Measurements from ENCODE around the gene RTN4IP1.

- no peak for TF ChIP-seq E2F5 (CRISPR knock-in tag; IDR thresholded peaks at IDR 0.05)
- TF ChIP-seq, protein P1, sequence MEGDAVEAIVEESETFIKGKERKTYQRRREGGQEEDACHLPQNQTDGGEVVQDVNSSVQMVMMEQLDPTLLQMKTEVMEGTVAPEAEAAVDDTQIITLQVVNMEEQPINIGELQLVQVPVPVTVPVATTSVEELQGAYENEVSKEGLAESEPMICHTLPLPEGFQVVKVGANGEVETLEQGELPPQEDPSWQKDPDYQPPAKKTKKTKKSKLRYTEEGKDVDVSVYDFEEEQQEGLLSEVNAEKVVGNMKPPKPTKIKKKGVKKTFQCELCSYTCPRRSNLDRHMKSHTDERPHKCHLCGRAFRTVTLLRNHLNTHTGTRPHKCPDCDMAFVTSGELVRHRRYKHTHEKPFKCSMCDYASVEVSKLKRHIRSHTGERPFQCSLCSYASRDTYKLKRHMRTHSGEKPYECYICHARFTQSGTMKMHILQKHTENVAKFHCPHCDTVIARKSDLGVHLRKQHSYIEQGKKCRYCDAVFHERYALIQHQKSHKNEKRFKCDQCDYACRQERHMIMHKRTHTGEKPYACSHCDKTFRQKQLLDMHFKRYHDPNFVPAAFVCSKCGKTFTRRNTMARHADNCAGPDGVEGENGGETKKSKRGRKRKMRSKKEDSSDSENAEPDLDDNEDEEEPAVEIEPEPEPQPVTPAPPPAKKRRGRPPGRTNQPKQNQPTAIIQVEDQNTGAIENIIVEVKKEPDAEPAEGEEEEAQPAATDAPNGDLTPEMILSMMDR (IDR thresholded peaks at IDR 0.05) = no peak
- TF ChIP-seq, protein P2, sequence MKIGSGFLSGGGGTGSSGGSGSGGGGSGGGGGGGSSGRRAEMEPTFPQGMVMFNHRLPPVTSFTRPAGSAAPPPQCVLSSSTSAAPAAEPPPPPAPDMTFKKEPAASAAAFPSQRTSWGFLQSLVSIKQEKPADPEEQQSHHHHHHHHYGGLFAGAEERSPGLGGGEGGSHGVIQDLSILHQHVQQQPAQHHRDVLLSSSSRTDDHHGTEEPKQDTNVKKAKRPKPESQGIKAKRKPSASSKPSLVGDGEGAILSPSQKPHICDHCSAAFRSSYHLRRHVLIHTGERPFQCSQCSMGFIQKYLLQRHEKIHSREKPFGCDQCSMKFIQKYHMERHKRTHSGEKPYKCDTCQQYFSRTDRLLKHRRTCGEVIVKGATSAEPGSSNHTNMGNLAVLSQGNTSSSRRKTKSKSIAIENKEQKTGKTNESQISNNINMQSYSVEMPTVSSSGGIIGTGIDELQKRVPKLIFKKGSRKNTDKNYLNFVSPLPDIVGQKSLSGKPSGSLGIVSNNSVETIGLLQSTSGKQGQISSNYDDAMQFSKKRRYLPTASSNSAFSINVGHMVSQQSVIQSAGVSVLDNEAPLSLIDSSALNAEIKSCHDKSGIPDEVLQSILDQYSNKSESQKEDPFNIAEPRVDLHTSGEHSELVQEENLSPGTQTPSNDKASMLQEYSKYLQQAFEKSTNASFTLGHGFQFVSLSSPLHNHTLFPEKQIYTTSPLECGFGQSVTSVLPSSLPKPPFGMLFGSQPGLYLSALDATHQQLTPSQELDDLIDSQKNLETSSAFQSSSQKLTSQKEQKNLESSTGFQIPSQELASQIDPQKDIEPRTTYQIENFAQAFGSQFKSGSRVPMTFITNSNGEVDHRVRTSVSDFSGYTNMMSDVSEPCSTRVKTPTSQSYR (CRISPR knock-in tag; IDR thresholded peaks at IDR 0.05) = no peak
These were observed 91.6 kb downstream of the RTN4IP1 start for GRCh38 chr6:106537662-106538061.

All from WTC11 (cell line).